Central memory CD8-positive, alpha-beta T cell (primary cell): ENCODE data around the gene KRT7.

Experiments used
- ATAC-seq: fragments of 150-1000 bp; cut with Tn5 transposase; replicated peaks from 2 replicates; pipeline ENCODE4 v1.10.0; 2022; ENCODE audit warnings: mild to moderate bottlenecking, moderate FRiP score, moderate number of reproducible peaks; ENCODE audit not compliant: poor library complexity, severe bottlenecking; ENCODE audit errors: extremely low read depth
- DNase-seq, 2 donors: peaks; one replicate each; pipeline ENCODE4 v3.0.0; 2021; ENCODE audit warnings: low spot score in 2 of 2
- H3K27ac Mint-ChIP-seq: one replicate; pipeline ENCODE4 v1.8.0; 2022; ENCODE audit warnings: low read depth, mild to moderate bottlenecking, moderate library complexity, mixed read lengths
- H3K27me3 Mint-ChIP-seq: one replicate; pipeline ENCODE4 v1.8.0; 2022; ENCODE audit warnings: mixed read lengths
- H3K36me3 Mint-ChIP-seq: one replicate; pipeline ENCODE4 v1.8.0; 2022; ENCODE audit warnings: mild to moderate bottlenecking, moderate library complexity, mixed read lengths; ENCODE audit not compliant: insufficient read depth
- H3K4me1 Mint-ChIP-seq: one replicate; pipeline ENCODE4 v1.8.0; 2022; ENCODE audit warnings: mixed read lengths
- H3K4me3 Mint-ChIP-seq: one replicate; pipeline ENCODE4 v1.8.0; 2022; ENCODE audit warnings: mild to moderate bottlenecking, moderate library complexity, mixed read lengths
- H3K9me3 Mint-ChIP-seq: one replicate; pipeline ENCODE4 v1.8.0; 2022; ENCODE audit warnings: mixed read lengths

Gene KRT7

DNA sequence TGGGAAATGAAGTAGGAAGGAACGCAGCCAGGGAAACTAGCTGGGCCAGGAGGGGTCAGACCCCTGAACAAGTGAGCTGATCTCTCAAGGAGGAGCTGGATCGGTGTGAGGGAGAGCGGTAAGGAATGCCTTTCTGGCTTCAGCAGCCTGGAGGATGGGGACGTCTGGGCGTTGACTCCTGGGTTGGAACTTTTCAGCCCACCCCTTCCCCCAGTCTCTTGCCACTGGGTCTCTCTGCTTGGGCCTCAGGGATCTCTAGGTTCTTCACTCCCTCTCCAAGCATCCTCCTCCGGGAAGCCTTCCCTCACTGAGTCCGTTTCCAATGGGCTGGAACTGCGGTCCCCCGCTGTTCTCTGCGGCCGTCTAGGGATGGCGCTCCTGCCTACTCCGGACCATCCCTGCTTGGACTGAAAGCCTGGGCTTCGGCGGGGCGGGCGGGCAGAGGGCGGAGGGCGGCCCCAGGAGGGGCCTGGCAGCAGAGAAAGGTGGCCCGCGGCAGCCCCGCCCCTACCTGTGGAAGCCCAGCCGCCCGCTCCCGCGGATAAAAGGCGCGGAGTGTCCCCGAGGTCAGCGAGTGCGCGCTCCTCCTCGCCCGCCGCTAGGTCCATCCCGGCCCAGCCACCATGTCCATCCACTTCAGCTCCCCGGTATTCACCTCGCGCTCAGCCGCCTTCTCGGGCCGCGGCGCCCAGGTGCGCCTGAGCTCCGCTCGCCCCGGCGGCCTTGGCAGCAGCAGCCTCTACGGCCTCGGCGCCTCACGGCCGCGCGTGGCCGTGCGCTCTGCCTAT lies at the start of gene KRT7:
KRT7 (plus strand) TSS at position 570 of the 788 bp plus-strand sequence; CDS start at position 624, 54 bp downstream.
- no peak for ATAC-seq
- Mint-ChIP-seq H3K27ac (no peak within 1 kb of the TSS), H3K4me3 (no peak within 1 kb of the TSS)

DNA sequence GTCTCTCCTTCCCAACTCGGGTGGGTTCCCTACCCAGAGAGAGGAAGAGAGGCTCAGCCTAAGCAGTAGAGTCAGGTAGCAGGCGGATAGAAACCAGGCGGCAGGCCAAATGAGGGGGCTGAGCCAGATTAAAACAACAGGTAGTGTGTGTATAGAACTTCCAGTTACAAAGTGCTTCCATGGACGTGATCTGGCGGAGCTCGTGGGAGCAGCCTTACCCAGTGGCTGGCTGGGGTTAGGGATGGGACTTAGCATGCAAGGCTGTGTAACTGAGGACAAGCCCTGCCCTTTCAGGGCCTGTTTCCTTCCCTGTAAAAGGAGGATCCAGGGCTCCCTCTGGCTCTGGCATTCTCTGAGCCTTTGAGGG lies 49.5 kb upstream of the KRT7 start:
- ATAC-seq, result no peak
- H3K27ac Mint-ChIP-seq, result no peak overlapping the region
- peaks cover 25% of the 10 kb centered on the region for H3K27me3 Mint-ChIP-seq
- no peak overlapping the region for H3K4me3 Mint-ChIP-seq
- H3K36me3 Mint-ChIP-seq, result no peaks in the 10 kb centered on the region
- no peaks in the 10 kb centered on the region for H3K4me1 Mint-ChIP-seq
- no peak for DNase-seq
- no peaks in the 10 kb centered on the region for H3K9me3 Mint-ChIP-seq

More for the DNA sequence above, at the start of gene KRT7:
- Mint-ChIP-seq H3K4me1 (no peaks in the 10 kb centered on the region), H3K9me3 (no peaks in the 10 kb centered on the region), H3K36me3 (peaks cover 3% of the 10 kb centered on the region), H3K27me3 (peaks cover 78% of the 10 kb centered on the region)
- DNase-seq, result no peak

DNA sequence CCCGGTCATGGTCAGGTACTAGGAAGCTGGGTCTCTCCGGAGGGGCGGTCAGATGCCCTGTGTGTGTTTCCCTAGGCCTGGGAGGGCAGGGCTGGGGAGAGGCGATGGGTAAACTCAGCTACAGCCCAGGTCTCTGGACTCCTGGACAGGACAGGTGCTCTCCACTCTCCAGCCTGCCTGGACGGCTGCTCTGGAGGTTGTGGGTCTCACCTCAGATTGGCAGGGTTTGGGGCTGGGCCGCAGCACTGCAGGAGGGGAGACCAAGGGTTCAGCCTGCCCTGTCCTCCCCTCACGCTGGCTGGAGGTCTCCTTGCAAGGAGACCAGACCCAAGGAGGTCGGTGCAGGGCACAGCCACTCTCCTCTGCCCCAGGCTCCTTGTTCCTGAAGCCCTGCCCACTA lies 49.1 kb upstream of the KRT7 start:
- no peak overlapping the region for H3K27ac Mint-ChIP-seq
- H3K36me3 Mint-ChIP-seq, result no peaks in the 10 kb centered on the region
- H3K9me3 Mint-ChIP-seq, result no peaks in the 10 kb centered on the region
- H3K4me1 Mint-ChIP-seq, result no peaks in the 10 kb centered on the region
- DNase-seq (no peak), ATAC-seq (no peak)
- H3K4me3 Mint-ChIP-seq, result no peak overlapping the region
- H3K27me3 Mint-ChIP-seq, result peaks cover 25% of the 10 kb centered on the region

DNA sequence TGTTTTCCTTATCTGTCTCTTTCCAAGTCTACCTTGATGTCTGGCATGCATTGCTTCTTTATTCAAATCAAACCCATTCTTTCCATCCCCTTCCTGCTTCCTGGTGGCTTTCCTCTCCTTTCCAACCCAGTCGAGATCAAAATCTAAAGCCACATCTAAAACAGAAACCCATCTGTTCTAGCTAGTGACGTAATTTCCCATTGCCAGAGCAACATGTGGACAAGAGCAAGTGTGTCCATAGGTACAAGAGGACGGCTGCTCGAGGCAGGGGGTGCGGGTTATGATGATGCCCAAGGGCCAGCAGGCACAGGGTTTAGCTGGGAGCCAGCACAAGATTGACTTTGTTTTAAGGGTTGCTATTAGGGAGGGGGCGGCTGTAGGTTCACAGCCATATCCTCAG lies 48.2 kb upstream of the KRT7 start:
- Mint-ChIP-seq H3K27me3 (peaks cover 21% of the 10 kb centered on the region), H3K4me1 (no peaks in the 10 kb centered on the region)

DNA sequence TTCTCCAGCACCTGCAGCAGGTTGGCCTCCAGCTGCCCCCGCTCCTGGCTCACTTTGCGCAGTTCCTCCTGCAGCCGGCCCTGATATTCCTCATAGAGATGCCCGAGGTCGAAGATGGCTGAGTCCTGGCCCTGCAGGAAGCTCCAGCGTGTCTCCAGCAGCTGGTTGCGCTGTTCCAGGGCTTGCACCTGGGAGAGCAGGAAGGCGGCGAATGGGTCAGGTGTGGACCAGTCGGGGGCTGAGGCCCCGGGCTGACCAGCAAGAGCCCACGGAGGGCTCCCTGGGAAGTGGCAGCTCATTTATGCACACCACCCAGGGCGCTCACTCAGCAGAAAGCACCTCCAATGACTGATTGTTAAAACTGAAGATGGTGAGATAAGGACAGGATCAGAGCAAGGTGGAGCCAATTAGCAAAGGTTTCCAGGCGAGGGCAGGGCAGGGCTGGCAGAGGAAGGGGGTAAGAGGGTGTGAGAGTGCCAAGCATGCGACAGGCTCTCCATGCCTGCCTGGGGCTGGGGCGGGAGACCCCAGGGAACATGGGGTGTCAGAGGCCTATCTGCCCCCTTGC lies 47.6 kb upstream of the KRT7 start:
- Mint-ChIP-seq H3K27ac (no peak overlapping the region), H3K4me1 (no peaks in the 10 kb centered on the region), H3K4me3 (no peak overlapping the region), H3K9me3 (no peaks in the 10 kb centered on the region), H3K27me3 (peaks cover 18% of the 10 kb centered on the region), H3K36me3 (no peaks in the 10 kb centered on the region)
- no peak for DNase-seq
- ATAC-seq, result no peak

More for the DNA sequence above, 48.2 kb upstream of the KRT7 start:
- Mint-ChIP-seq H3K9me3 (no peaks in the 10 kb centered on the region), H3K27ac (no peak overlapping the region), H3K4me3 (no peak overlapping the region), H3K36me3 (no peaks in the 10 kb centered on the region)
- ATAC-seq (no peak), DNase-seq (no peak)

DNA sequence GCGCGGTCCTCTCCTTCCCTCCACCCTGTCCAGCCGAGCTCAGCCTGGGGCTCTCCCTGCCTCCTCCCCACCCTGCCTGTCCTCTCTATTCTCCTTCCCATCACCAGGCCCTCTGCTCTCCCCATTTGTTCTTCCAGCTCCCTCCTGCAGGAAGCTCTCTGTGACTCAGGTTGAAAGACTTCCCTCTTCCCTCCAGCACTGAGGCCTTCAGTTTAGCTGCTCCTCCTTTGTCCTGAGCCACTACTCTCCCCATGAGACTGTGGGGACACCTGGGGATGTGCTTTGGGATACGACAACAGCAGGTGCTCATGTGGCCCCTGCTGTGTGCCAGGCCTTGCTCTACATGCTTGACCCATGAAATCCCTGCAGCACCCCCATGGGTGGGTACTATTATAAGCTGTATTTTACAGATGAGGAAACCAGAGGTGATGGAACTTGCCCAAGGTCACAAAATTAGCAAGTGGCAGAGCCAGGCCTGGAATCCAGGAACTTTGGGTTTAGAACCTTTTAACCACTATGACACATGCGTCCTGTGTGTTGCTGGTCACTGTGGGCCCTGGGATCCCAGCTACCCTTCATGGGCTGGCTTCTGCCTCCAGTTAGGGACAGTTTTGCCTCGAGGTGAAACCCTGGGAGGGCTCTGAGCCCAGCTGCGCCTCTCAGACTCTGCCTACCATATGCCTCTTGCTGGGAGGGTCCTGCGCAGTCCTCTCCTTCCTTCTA lies 46.8 kb upstream of the KRT7 start:
- Mint-ChIP-seq H3K36me3 (no peaks in the 10 kb centered on the region), H3K4me1 (no peaks in the 10 kb centered on the region), H3K27ac (no peak overlapping the region), H3K9me3 (no peaks in the 10 kb centered on the region), H3K27me3 (peaks cover 18% of the 10 kb centered on the region), H3K4me3 (no peak overlapping the region)
- DNase-seq (no peak), ATAC-seq (no peak)

DNA sequence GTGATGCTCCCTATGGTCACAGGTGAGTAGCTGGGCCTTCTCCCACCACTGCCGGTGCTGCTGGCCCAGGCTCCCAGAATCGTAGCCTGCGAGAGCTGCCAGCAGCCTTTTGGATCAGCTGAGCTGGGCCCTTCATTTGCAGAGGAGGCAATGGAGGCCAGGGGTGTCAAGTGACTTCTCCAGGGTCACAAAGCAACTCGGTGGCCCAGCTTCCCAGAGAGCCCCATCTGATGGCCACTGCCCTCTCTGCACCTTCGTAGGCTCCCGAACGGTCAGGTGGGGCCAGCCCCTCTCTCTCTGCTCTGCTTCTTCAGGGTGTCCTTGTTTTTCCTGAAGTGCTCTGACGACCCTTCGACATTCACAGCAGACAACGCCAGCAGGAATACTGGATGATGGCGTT lies 45.8 kb upstream of the KRT7 start:
- no peak for DNase-seq

DNA sequence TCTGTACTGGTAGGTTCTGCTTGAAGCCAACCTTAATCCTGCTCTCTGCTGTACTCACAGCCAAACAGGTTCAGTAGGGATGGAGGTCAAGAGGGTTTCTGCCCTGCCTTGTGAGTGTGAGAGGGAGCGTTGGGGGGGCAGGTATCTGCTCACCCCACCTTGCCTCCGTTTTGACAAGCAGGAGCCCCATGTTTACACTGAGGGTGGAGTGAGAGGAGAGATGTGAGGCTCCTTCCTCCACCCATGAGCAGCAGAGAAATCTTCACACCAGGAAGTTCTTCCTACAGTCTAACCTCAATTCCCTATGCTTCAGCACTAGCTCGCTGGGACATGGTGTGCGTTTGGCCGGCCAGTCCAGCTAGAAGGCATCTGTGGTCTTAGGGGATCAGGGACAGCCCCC lies 45.4 kb upstream of the KRT7 start:
- no peaks in the 10 kb centered on the region for H3K4me1 Mint-ChIP-seq
- H3K36me3 Mint-ChIP-seq, result no peaks in the 10 kb centered on the region
- ATAC-seq (no peak), DNase-seq (no peak)
- H3K9me3 Mint-ChIP-seq, result no peaks in the 10 kb centered on the region
- no peak overlapping the region for H3K27ac Mint-ChIP-seq
- no peak overlapping the region for H3K4me3 Mint-ChIP-seq
- H3K27me3 Mint-ChIP-seq, result peaks cover 19% of the 10 kb centered on the region

More for the DNA sequence above, 45.8 kb upstream of the KRT7 start:
- Mint-ChIP-seq H3K9me3 (no peaks in the 10 kb centered on the region), H3K4me3 (no peak overlapping the region), H3K4me1 (no peaks in the 10 kb centered on the region), H3K27me3 (peaks cover 14% of the 10 kb centered on the region), H3K27ac (no peak overlapping the region), H3K36me3 (no peaks in the 10 kb centered on the region)
- ATAC-seq, result no peak

DNA sequence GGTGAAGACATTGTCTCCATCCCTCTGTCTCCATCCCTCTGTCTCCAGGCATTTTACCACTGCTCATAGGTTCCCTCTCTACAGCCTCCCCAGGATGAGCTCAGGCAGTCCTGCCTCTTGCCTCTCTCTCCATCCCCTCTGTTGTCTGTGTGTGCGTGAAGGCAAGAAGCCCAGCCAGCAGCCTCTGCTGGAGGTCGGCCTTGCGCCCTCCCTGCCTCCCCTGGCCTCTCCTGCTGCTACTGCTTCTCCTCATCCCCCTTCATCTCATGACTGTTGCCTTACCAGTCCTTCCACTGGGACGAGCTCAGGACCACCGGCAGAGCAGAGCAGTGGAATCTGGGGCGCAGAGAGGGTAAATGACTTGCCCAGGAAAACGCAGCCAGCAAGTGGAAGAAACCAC lies 44.4 kb upstream of the KRT7 start:
- H3K27me3 Mint-ChIP-seq, result peaks cover 21% of the 10 kb centered on the region
- DNase-seq (no peak), ATAC-seq (no peak)
- no peak overlapping the region for H3K27ac Mint-ChIP-seq
- no peaks in the 10 kb centered on the region for H3K9me3 Mint-ChIP-seq
- H3K4me1 Mint-ChIP-seq, result no peaks in the 10 kb centered on the region
- no peak overlapping the region for H3K4me3 Mint-ChIP-seq
- H3K36me3 Mint-ChIP-seq, result no peaks in the 10 kb centered on the region

DNA sequence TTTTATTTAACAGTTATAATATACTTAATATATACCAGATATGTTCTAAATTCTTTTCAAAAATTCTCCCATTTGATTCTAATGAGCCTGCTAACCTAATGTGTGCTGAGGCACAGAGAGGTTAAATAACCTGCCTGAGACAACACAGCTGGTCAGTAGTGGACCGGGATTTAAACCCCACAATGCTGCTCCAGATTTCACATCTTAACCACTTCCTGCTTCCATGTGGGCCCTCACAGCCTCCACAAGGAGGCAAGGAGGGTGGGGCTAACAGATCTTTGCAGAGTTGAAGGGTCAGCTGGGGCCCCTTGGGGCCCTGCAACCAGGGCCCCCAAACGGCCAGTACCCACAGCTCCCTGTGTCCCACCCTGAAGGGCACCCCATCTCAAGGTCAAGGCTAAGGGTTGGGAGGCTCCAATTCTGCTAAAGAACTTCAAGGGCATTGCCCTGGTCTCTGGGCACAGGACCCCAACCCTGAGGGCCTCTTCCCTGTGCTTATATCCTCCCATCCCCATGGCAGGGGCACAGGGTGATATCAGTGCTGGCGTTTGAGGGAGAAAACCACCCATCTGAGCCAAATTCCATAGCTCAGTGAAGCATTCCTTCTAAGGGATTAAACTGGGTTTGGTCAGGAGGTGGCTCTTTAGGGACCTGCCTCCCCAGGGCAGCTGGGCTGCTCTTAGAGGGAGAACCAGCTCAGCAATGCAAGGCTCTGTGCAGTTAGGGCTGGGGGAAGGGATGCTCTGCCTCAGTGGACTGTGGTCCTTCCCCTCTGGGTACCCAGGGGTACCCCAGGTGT lies 43.5 kb upstream of the KRT7 start:
- Mint-ChIP-seq H3K27ac (no peak overlapping the region), H3K27me3 (peaks cover 28% of the 10 kb centered on the region), H3K4me3 (no peak overlapping the region), H3K36me3 (no peaks in the 10 kb centered on the region), H3K9me3 (no peaks in the 10 kb centered on the region), H3K4me1 (no peaks in the 10 kb centered on the region)
- no peak for ATAC-seq
- DNase-seq, result no peak

DNA sequence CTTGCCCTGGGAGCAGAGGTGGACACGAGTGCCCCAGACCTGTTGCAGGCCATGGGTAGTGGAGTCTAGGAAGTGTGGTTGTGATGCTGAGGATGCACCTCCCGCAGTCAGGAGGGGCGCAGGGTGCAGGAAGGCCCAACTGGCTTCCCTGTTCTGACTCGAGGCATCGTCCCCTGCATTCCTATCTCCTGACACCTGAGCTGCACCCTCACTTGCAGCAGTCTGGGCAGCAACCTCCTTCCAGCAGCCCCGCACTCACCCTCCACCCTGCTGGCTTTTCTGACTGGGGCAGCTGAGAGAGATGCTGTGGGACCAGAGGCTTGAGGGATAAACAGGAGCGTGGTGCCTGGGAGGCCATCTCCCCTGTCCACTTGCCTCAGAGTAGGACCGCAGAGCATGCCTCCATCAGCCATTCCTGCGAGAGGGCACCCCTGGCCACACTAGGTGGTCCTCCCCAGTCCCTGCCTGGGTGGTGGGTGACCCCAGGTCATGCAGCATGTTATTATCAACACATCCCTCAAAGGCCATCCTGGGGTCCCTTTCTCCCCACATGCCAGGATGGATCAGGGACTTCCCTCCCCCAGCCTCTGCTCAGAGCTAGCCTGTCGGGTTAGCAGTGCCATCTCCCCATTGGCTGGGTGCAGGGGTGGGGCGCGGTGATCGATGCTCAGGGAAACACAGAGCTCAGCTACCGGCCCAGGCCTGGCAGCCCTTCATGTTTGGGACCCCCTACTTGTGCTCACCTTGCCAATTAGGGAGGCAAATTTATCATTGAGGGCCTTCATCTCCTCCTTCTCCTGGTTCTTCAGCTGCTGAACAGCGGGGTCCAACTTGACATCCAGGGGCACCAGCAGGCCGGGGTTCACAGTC lies 41.9 kb upstream of the KRT7 start:
- Mint-ChIP-seq H3K4me1 (no peaks in the 10 kb centered on the region), H3K4me3 (no peak overlapping the region), H3K9me3 (no peaks in the 10 kb centered on the region), H3K27me3 (peaks cover 44% of the 10 kb centered on the region), H3K27ac (no peak overlapping the region), H3K36me3 (no peaks in the 10 kb centered on the region)
- no peak for ATAC-seq
- no peak for DNase-seq
